HCT116 (cell line): Measurements from ENCODE around the gene BTBD9. TPM values are rescaled to one million over a fixed set of nuclear protein-coding genes. Genes with fewer than 3 reads are reported as not detected.

ENCODE experiments used
- ATAC-seq: fragments of 200-7000 bp; cut with Tn5 transposase; 2 replicates; pipeline ENCODE4 v1.9.1; 2020; ENCODE audit warnings: mild to moderate bottlenecking, moderate library complexity
- BruUV-seq: library from RNA; stranded (reverse); fragments of 400-500 nt; replicated peaks from 2 replicates; lab custom pipeline; 2021; lab: Mats Ljungman, UMichigan
- CTCF ChIA-PET: fragments of 300-600 bp; sonication (Branson Sonifier 250); formaldehyde crosslinking; loops from one replicate; lab custom pipeline; 2021; ENCODE audit warnings: antibody characterized with exemption; lab: Charles Lee
- POLR2A ChIA-PET: fragments of 300-600, 350-600 bp; sonication (Branson Sonifier 250); formaldehyde crosslinking; loops from one replicate; lab custom pipeline; 2021; ENCODE audit warnings: antibody characterized with exemption; lab: Charles Lee
- RAD21 ChIA-PET, 2 experiments: fragments of 300-600 bp; sonication (Branson Sonifier 250); formaldehyde crosslinking; loops; one replicate each; lab custom pipeline; 2023; ENCODE audit warnings: low total read pairs in 2 of 2; ENCODE audit not compliant: uncharacterized antibody in 2 of 2, unreplicated experiment in 2 of 2, low non-redundant PET in 1 of 2; lab: Charles Lee
- DNase-seq: peaks from one replicate; pipeline ENCODE4 v3.0.0-alpha.2; 2010; ENCODE audit warnings: low read depth, low spot score
- H2AFZ ChIP-seq: fragments of 200-600 bp; shearing (Covaris generic), sonication (generic); 2 replicates; pipeline ENCODE4 v1.6.1; 2017; ENCODE audit warnings: low read depth, mixed run types, mixed read lengths, antibody characterized with exemption, low read length; ENCODE audit not compliant: poor library complexity, severe bottlenecking
- H3K27ac ChIP-seq: 2 replicates; pipeline ENCODE4 v1.5.1; 2012; ENCODE audit warnings: low read depth, low read length
- H3K27me3 ChIP-seq: fragments of 200-600 bp; sonication (generic); 2 replicates; pipeline ENCODE4 v1.6.1; 2016; ENCODE audit warnings: mixed run types, low read length, mixed read lengths; ENCODE audit not compliant: insufficient read depth
- H3K36me3 ChIP-seq, 2 experiments: fragments of 200-500 bp in 1 of 2; fragments of 200-600 bp in 1 of 2; sonication (Bioruptor generic) in 1 of 2; sonication (generic) in 1 of 2; 2 replicates each; pipeline versions ENCODE4 v1.5.1 to v1.6.1; 2014 to 2016; ENCODE audit warnings: low read length in 2 of 2, inconsistent platforms in 1 of 2, mixed read lengths in 1 of 2, mixed run types in 1 of 2; ENCODE audit not compliant: insufficient read depth in 2 of 2, control insufficient read depth in 1 of 2
- H3K4me1 ChIP-seq, 2 experiments: fragments of 200-600 bp in 1 of 2; sonication (generic) in 1 of 2; 2 replicates each; pipeline versions ENCODE4 v1.5.1 to v1.6.1; 2012 to 2017; ENCODE audit warnings: low read length in 2 of 2, inconsistent platforms in 1 of 2, mild to moderate bottlenecking in 1 of 2, mixed read lengths in 1 of 2, mixed run types in 1 of 2, moderate library complexity in 1 of 2; ENCODE audit not compliant: insufficient read depth in 2 of 2, control insufficient read depth in 1 of 2
- H3K4me2 ChIP-seq: fragments of 200-600 bp; sonication (generic); 2 replicates; pipeline ENCODE4 v1.6.1; 2017; ENCODE audit warnings: mixed run types, low read length, mixed read lengths
- H3K4me3 ChIP-seq, 2 experiments: fragments of 200-600 bp in 1 of 2; sonication (generic) in 1 of 2; replicated peaks in 1 of 2; 2 replicates each; pipeline ENCODE4 v1.5.1; 2011 to 2016; ENCODE audit warnings: low read length in 2 of 2, control low read depth in 1 of 2, low read depth in 1 of 2, mild to moderate bottlenecking in 1 of 2, mixed read lengths in 1 of 2, mixed run types in 1 of 2
- H3K79me2 ChIP-seq: fragments of 200-600 bp; sonication (generic); 2 replicates; pipeline ENCODE4 v1.6.1; 2017; ENCODE audit warnings: mild to moderate bottlenecking, mixed run types, low read length, moderate library complexity, mixed read lengths; ENCODE audit not compliant: insufficient read depth
- H3K9ac ChIP-seq: fragments of 200-600 bp; sonication (generic); 2 replicates; pipeline ENCODE4 v1.6.1; 2016; ENCODE audit warnings: low read length, mixed read lengths
- H3K9me2 ChIP-seq: fragments of 200-600 bp; sonication (generic), shearing (Covaris generic); 2 replicates; pipeline ENCODE4 v1.6.1; 2017; ENCODE audit warnings: mixed run types, mild to moderate bottlenecking, moderate library complexity; ENCODE audit not compliant: insufficient read depth
- H3K9me3 ChIP-seq, 2 experiments: fragments of 200-500 bp in 1 of 2; fragments of 200-600 bp in 1 of 2; sonication (Bioruptor generic) in 1 of 2; sonication (generic) in 1 of 2; 2 replicates each; pipeline ENCODE4 v1.6.1; 2014 to 2017; ENCODE audit warnings: low read length in 2 of 2, mixed read lengths in 2 of 2, inconsistent platforms in 1 of 2, low read depth in 1 of 2, mild to moderate bottlenecking in 1 of 2, mixed run types in 1 of 2, moderate library complexity in 1 of 2; ENCODE audit not compliant: control insufficient read depth in 1 of 2, insufficient read depth in 1 of 2
- H4K20me1 ChIP-seq: fragments of 200-600 bp; sonication (generic), shearing (Covaris generic); 2 replicates; pipeline ENCODE4 v1.6.1; 2017; ENCODE audit warnings: mixed run types, mild to moderate bottlenecking, moderate library complexity; ENCODE audit not compliant: insufficient read depth
- ATF3 ChIP-seq: IDR thresholded peaks from 2 replicates; pipeline ENCODE4 v1.6.1; 2012
- CBX3 ChIP-seq: IDR thresholded peaks from 2 replicates; pipeline ENCODE4 v1.6.1; 2012; ENCODE audit warnings: low read depth
- EGR1 ChIP-seq: IDR thresholded peaks from 2 replicates; pipeline ENCODE4 v1.6.1; 2012; ENCODE audit warnings: low read depth
- MAX ChIP-seq: IDR thresholded peaks from 2 replicates; pipeline ENCODE4 v1.6.1; 2012
- POLR2A ChIP-seq: IDR thresholded peaks from 2 replicates; pipeline ENCODE4 v1.7.0; 2011; ENCODE audit warnings: borderline replicate concordance; ENCODE audit not compliant: insufficient read depth, insufficient read length; ENCODE audit errors: extremely low read depth
- REST ChIP-seq: IDR thresholded peaks from 2 replicates; pipeline ENCODE4 v1.6.1; 2012; ENCODE audit warnings: low read depth
- SIN3A ChIP-seq: IDR thresholded peaks from 2 replicates; pipeline ENCODE4 v1.6.1; 2012; ENCODE audit warnings: low read depth
- SP1 ChIP-seq: IDR thresholded peaks from 2 replicates; pipeline ENCODE4 v1.6.1; 2012; ENCODE audit warnings: low read depth
- intact Hi-C: fragments of 100-400 bp; cut with micrococcal nuclease; formaldehyde crosslinking; loops from 2 replicates; pipeline ENCODE4 v1.10.0; 2022
- total RNA-seq: library from RNA; stranded (reverse); gene quantifications from one replicate; pipeline ENCODE4 v1.2.1, GENCODE V29; 2021; ENCODE audit not compliant: unreplicated experiment

BTBD9 gene
- total RNA-seq, 1 experiment from 2014 or later = 10.9 TPM

GRCh38 chr6:38577492-38577891 lies 62.2 kb downstream of the BTBD9 start:
- Histone ChIP-seq H3K9ac (no peak overlapping the region), H3K9me2 (no peaks in the 10 kb centered on the region), H3K9me3 (no peaks in the 10 kb centered on the region), H3K4me1 (no peaks in the 10 kb centered on the region), H2AFZ (no peak overlapping the region), H3K79me2 (no peaks in the 10 kb centered on the region), H3K27ac (no peak overlapping the region), H3K4me2 (no peak overlapping the region), H3K27me3 (no peaks in the 10 kb centered on the region), H3K4me3 (no peak overlapping the region), H3K36me3 (no peaks in the 10 kb centered on the region), H4K20me1 (no peaks in the 10 kb centered on the region)
- no TSS peak for BruUV-seq
- no peak for DNase-seq
- no peak for ATAC-seq
- intact Hi-C loops = no loop called here
- POLR2A ChIA-PET = no interaction called here
- CTCF ChIA-PET = no interaction called here
- TF ChIP-seq POLR2A = no peak
- TF ChIP-seq MAX = no peak
- TF ChIP-seq SIN3A = no peak
- no peak for TF ChIP-seq EGR1
- no peak for TF ChIP-seq CBX3
- RAD21 ChIA-PET = no interaction called here

- H3K4me3 ChIP-seq = no peak overlapping the region
- ATAC-seq (no peak), DNase-seq (no peak)
- no peaks in the 10 kb centered on the region for H4K20me1 ChIP-seq
- H2AFZ ChIP-seq = no peak overlapping the region
- no peaks in the 10 kb centered on the region for H3K9me3 ChIP-seq
- POLR2A ChIA-PET = no interaction called here
- H3K79me2 ChIP-seq = no peaks in the 10 kb centered on the region
- TF ChIP-seq REST (no peak), ATF3 (no peak), SP1 (no peak)
- no peak overlapping the region for H3K9ac ChIP-seq
- CTCF ChIA-PET = no interaction called here
- H3K36me3 ChIP-seq = no peaks in the 10 kb centered on the region
- intact Hi-C loops = loop anchor here (5.0 kb wide), 1 partner anchor 542 kb away; no protein-coding TSS in a partner anchor
- H3K4me1 ChIP-seq = no peaks in the 10 kb centered on the region
- H3K27me3 ChIP-seq = no peaks in the 10 kb centered on the region
- no peak overlapping the region for H3K4me2 ChIP-seq
- RAD21 ChIA-PET = no interaction called here
- no peaks in the 10 kb centered on the region for H3K9me2 ChIP-seq
- no TSS peak for BruUV-seq
- H3K27ac ChIP-seq = no peak overlapping the region
These were observed 65.8 kb downstream of the BTBD9 start for GRCh38 chr6:38573801-38574395.
